Stimulated activated CD4-positive, alpha-beta T cell treated with anti-CD3 and anti-CD28 coated beads, Interleukin-12 subunit alpha, Interleukin-12 subunit beta, amount 100 ng/mL, for 4 hours (primary cell): ENCODE data around the gene MYO9A.

Source experiments
- DNase-seq: peaks from one replicate; pipeline ENCODE4 v3.0.0-alpha.2; 2020

The MYO9A gene

GRCh38 chr15:71830981-71831380, 287.0 kb downstream of the MYO9A start:
- DNase-seq, result no peak

DNA sequence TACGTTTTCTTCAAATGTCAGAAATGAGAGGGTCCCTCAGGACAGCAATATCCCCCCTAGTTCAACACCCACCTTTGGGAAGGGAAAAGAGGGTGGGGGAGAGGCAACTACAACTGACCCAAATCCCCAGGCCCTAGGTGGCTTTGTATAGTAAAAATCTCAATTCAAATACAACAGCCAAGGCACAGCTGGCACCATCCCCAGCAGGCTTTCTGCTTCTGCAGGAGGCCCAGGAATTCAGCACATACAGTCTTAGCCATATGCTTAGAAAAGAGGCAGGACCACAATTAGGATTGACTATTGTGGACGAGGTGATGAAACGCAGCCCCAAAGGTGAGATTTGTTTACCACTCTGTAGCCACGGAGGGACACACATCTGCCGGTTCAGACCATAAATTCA, 291.8 kb downstream of the MYO9A start:
- no peak for DNase-seq

DNA sequence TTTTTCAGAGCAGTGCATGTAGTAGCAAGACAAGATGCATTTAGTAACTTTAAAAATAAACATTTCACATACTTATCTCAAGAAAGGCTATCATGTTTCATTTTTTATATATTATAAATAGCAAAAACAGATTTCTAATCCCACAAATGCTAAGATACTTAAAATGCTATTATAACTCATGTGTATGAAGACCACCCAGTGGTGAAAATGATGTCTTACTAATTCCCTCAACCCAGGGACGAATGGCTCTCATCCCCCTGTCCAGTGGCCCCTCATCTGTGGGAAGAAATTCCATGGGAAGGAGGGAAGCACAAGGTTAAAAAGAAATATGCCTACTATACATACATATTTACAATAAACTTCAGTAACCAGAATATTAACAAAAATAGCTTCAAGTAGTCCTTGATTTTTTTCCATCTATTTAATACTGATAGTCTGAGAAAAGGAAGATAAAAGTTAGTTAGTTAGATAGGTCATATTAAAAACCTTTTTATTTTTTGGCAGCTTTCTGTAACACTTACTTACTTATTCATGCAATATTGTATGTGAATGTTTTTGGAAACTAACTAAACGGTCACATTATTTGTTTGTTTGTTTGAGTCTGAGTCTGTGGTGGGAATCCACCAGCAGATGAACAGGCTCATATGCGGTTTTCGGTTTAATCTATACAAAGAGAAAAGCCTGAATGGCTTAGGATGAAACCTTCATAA, 292.8 kb downstream of the MYO9A start:
- no peak for DNase-seq

DNA sequence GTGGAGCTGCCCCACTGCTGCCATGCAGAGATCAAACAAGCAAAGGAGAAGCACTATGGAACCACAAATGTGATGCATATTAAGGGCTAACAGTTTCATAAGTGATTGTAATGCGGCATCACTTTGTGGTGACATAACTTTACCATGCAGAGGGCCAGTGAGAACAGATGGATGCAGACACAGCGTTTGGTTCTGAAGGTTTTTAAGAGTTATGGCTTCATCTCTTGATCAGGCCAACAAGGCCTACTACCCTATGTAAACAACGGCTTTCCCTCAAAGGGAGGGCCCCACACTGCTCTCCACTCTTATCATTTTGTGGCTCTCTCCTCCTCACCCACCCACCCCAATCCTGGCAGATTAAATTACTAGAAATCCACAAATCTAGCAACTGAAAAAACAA, 294.1 kb downstream of the MYO9A start:
- no peak for DNase-seq

- no peak for DNase-seq
Observed at GRCh38 chr15:71822890-71823630, 294.9 kb downstream of the MYO9A start.

- DNase-seq, result no peak
Observed at GRCh38 chr15:71821547-71822129, 296.3 kb downstream of the MYO9A start.

DNA sequence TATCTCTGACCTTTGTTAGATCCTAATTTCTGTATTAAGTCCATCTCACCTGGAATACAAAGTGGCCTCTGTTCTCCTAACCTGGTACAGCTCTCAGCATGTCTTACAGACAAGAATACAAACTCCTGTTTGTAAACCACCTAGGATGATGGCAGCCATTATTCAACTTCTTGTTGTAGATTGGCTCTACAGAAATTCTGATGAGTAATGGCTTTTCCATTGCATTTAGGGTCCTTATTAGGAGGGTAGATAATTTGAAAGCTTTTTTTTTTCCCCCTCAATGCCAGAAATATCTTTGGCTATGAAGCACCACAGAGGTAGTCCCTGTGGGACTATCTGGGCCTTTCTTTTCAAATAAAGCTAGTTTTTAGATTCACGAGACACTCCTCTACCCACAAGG, 297.8 kb downstream of the MYO9A start:
- no peak for DNase-seq

DNA sequence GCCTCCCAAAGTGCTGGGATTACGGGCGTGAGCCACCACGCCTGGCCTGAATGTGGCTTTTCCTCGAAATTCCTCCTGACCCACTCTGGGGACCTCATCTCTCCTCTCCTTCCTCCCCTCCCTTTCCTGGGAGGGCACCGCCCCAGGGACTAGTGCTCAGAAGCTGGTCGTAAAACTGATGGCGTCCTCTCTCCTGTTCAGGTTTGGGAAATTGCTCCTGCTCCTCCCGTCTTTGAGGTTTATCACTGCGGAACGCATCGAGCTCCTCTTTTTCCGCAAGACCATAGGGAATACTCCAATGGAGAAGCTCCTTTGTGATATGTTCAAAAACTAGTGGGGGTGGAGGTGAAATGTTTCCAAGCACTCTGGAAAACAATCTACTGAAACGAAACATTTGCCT, 300.6 kb downstream of the MYO9A start:
- DNase-seq, result no peak

DNA sequence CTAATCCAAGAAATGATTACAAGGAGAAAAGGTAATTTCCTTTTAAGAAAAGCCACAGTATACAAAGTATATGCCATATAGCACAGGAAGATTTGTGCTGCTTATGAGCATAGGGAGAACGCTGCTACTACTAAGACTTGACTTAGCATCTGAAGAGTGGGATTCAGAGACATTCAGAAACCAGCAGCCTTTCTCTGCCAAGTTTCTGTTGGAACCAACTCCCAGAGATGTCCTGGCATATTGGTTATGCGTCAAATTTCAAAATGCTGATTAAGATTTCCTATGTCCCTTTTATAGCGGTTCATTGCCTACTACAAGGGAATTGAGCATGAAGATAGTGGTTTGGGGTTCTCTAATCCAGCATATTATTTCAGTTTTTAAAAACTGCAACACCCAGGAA, 302.6 kb downstream of the MYO9A start:
- no peak for DNase-seq

DNA sequence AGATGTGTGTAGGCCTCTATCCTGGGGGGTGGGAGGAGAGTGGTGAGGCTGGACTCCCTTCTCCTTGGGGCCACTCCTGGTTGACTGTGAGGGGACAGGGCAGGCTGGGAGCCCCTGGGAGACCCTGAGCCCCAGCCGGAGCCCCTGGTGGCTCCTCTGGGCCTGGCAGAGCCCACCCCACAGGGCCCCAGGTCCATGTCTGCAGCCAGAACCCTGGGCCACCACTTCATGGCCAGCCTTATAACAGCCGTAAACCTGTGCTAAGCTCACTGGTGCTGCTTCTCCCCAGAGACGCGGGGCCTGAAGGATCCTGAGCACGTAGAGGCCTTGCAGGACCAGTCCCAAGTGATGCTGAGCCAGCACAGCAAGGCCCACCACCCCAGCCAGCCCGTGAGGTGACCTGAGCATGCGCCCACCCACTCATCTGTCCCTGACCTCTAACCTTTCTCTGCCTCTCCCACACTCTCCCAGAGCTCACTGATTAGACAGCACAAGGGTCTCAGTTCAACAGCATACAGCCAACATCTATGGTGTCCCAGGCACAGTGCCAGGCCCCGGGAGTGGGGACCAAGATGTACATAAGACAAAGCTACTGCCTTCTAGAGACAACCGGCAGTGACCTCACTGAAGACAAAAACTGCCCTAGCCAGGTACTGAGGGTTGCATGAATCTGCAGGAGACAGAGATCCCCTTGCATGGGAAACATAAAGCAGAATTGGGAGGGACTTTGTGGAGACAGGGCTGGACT, 304.1 kb downstream of the MYO9A start:
- DNase-seq, result no peak

DNA sequence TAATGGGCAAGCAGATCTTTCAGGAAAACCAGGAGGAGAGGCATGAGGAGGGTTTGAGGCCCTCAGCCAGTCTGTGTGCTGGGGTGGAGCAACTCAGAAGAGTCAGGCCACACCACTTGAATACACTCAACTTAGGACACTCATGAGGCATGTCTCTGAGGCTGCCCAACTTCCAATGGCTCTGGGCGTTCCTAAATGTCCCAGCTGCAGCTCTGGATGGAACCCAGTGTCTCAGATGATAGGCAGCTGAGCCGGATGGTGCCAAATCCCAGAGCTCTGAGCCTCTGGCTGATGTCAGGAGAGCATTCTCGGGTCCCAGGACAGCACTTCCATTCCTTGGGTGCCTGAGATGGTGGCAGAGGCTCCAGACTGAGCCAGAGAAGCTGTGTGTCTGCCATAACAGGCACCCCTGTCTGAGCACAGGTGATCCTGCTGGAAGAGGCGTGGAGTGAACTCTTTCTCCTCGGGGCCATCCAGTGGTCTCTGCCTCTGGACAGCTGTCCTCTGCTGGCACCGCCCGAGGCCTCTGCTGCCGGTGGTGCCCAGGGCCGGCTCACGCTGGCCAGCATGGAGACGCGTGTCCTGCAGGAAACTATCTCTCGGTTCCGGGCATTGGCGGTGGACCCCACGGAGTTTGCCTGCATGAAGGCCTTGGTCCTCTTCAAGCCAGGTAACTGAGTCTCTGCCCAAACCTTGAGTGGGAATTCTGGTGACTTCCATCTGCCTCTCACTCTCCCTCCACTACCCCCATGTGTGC, 304.8 kb downstream of the MYO9A start:
- no peak for DNase-seq

DNA sequence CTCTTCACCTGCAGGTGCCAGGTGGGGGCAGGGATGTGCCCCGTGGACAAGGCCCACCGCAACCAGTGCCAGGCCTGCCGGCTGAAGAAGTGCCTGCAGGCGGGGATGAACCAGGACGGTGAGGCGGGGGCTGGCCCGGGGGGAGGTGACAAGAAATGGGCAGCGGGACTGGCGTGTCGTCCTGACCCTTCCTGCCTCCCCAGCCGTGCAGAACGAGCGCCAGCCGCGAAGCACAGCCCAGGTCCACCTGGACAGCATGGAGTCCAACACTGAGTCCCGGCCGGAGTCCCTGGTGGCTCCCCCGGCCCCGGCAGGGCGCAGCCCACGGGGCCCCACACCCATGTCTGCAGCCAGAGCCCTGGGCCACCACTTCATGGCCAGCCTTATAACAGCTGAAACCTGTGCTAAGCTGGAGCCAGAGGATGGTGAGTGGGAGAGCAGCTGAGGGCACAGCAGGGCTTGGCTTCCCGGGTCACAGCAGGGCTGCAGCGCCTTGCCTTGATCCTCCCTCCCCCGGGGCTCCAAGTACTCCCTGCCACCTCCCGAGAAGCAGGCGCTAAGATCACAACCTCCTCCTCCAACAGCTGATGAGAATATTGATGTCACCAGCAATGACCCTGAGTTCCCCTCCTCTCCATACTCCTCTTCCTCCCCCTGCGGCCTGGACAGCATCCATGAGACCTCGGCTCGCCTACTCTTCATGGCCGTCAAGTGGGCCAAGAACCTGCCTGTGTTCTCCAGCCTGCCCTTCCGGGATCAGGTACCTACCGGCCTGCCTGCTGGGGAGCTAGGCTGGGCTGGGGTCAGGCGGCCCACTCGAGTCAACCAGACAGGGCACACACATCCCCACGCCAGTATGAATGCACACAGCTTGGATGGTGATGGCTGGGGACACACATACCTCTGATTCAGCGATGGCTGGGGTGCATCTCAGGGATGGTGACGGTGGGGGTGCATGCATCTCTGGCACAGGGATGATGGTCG, 305.9 kb downstream of the MYO9A start:
- DNase-seq, result no peak

GRCh38 chr15:71811036-71811736, 306.8 kb downstream of the MYO9A start:
- no peak for DNase-seq

GRCh38 chr15:71810256-71811035, 307.5 kb downstream of the MYO9A start, which contains the start of gene NR2E3:
NR2E3 (plus strand) TSS chr15:71810554; CDS start chr15:71810744, 190 bp downstream.
- no peak for DNase-seq

DNA sequence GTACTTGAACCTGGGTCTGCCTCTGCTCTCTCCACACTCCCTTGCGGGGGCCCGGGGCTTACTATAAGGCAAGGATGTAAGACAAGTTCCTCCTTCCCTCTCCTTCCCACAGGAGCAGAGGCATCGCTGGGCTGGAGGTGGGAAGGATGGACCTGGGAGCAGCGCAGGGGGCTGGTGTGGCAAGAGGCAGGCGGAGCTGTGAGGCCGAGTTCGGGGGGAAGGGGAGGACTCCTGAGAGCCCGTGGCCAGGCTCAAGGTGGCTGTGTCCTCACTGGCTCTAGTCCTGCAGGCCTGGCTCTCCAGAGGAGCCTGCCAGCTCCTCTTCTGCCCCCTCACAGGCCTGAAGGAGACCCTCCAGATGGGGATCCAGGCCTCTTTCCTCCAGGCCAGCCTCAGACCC, 308.6 kb downstream of the MYO9A start:
- no peak for DNase-seq

DNA sequence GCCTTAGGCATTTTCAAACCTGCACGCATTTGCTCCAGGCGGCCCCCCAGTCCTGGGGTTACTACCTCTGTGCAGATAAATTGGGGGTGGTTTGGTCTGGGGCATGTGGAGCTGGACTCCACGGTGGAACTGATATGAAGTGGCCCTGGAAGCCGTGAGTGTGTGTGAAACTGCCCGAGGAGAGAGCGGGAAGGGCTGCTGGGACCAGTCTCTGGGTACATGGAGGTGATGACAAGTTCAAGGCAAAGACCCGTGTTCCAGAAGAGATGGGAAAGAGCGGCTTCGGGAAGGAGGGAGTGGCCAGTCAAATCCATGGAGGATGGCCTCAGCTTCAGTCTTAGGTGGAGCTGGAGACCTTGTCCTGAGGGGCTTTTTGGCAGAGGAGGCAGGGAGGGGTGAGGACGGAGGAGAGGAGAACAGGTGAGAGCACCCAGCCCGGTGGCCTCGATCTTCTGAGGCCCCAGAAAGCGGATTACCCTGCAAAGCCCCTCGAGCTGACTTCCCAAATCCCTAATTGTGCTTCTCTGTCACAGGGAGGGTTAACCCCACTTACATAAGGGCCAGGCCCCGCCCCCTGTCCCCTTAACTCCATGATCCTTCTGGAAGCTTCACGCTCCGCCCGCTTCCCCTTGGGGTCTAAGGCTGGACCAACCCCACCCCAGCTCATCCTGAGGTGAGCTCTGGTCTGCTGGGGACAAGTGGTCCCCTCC, 309.5 kb downstream of the MYO9A start:
- no peak for DNase-seq

GRCh38 chr15:71807691-71808091, 310.3 kb downstream of the MYO9A start:
- DNase-seq, result no peak

DNA sequence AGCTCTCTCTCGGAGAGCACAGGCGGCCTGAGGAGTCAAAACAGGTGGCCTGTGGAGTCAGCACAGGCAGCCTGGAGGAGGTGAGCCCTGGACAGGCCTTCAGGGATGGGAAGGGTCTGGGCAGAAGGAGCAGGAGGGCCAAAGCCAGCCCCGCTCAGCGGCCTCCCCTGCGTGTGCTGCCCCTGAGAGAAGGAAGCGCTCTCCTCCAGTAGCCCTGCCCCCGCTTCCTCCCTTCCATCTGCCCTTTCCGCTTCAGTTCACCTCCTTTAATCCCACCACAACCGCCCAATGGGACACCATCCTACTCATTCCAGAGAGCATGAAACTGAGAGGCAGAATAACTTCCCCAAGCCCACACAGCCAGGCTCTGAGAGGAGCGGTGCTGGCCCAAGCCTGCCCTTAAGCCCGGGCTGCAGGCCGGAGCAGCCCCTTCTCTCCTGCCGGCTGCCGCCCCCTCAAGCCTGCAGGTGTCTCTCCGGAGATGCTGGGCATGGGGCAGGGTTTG, 310.8 kb downstream of the MYO9A start:
- no peak for DNase-seq

DNA sequence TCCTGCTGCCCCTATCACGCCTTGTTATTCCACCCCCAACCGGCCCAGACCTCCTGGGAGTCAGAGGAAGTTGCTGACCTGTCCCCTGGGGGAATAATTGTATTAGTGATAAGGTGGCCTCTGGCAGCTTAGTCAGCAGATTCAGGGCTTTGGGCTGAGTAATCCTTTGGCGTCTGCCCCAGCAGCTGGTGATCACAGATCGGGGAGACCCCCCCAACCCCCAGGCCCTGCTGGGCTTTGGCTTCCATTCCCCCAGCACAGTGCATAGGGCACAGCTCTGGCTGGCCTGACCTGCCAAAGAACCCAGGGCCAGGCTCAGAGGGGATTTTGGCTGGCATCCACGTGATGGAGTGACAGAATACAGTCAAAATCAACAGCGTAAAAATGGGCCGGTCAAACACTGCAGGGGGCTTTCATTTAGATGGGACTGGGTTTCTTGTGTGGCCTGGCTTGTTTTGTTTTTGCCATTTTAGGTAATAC, 311.5 kb downstream of the MYO9A start:
- DNase-seq, result no peak
